ENCODE results near the gene TNS4. TPM values are rescaled to one million over a fixed set of nuclear protein-coding genes. Genes with fewer than 3 reads are reported as not detected.

TNS4 gene
- total RNA-seq, 3 donors from 2014 or later, result 3.0 to 13.1 (median 3.3) TPM

GRCh38 chr17:40509626-40510327 is 8.4 kb upstream of the TNS4 start:
- H3K4me3 ChIP-seq, result no peak overlapping the region
- TF ChIP-seq CTCF (IDR thresholded peaks at IDR 0.05), result no peak
- H3K36me3 ChIP-seq (ENCODE audit: low read depth), result no peaks in the 10 kb centered on the region
- no peaks in the 10 kb centered on the region for H3K4me1 ChIP-seq (ENCODE audit: low read depth)
- ATAC-seq, result no peak
- H3K9me3 ChIP-seq, result no peaks in the 10 kb centered on the region
- intact Hi-C loops (cut with DNase I, micrococcal nuclease), result no loop called here
- DNase-seq, result no peak

GRCh38 chr17:40506786-40507185 is 5.4 kb upstream of the TNS4 start:
- DNase-seq, result no peak
- intact Hi-C loops (cut with DNase I, micrococcal nuclease), result no loop called here
- Histone ChIP-seq H3K36me3 (ENCODE audit: low read depth) (no peaks in the 10 kb centered on the region), H3K9me3 (no peaks in the 10 kb centered on the region), H3K4me1 (ENCODE audit: low read depth) (peaks cover 2% of the 10 kb centered on the region), H3K4me3 (no peak overlapping the region)
- TF ChIP-seq CTCF (IDR thresholded peaks at IDR 0.05), result no peak
- ATAC-seq, result no peak

- Histone ChIP-seq H3K4me3 (no peak overlapping the region), H3K36me3 (ENCODE audit: low read depth) (no peaks in the 10 kb centered on the region), H3K9me3 (no peaks in the 10 kb centered on the region), H3K4me1 (ENCODE audit: low read depth) (peaks cover 28% of the 10 kb centered on the region)
- intact Hi-C loops (cut with DNase I, micrococcal nuclease), result no loop called here
- no peak for TF ChIP-seq CTCF (IDR thresholded peaks at IDR 0.05)
- ATAC-seq (no peak), DNase-seq (no peak)
Observed at GRCh38 chr17:40503154-40503553, 1.7 kb upstream of the TNS4 start.

- peaks cover 28% of the 10 kb centered on the region for H3K4me1 ChIP-seq (ENCODE audit: low read depth)
- no peak for TF ChIP-seq CTCF (IDR thresholded peaks at IDR 0.05)
- DNase-seq (no peak), ATAC-seq (no peak)
- H3K36me3 ChIP-seq (ENCODE audit: low read depth), result no peaks in the 10 kb centered on the region
- no peaks in the 10 kb centered on the region for H3K9me3 ChIP-seq
- no peak overlapping the region for H3K4me3 ChIP-seq
- intact Hi-C loops (cut with DNase I, micrococcal nuclease), result no loop called here
Observed at GRCh38 chr17:40502716-40503115, 1.3 kb upstream of the TNS4 start.

- Histone ChIP-seq H3K4me1 (ENCODE audit: low read depth) (peaks cover 28% of the 10 kb centered on the region), H3K36me3 (ENCODE audit: low read depth) (no peaks in the 10 kb centered on the region), H3K9me3 (no peaks in the 10 kb centered on the region), H3K4me3 (no peak overlapping the region)
- intact Hi-C loops (cut with DNase I, micrococcal nuclease), result no loop called here
- ATAC-seq, result no peak
- no peak for DNase-seq
- TF ChIP-seq CTCF (IDR thresholded peaks at IDR 0.05), result no peak
Observed at GRCh38 chr17:40500709-40501108, 714 bp downstream of the TNS4 start.

- Histone ChIP-seq H3K4me1 (ENCODE audit: low read depth) (peaks cover 28% of the 10 kb centered on the region), H3K36me3 (ENCODE audit: low read depth) (no peaks in the 10 kb centered on the region), H3K4me3 (no peak overlapping the region), H3K9me3 (no peaks in the 10 kb centered on the region)
- no peak for DNase-seq
- intact Hi-C loops (cut with DNase I, micrococcal nuclease), result no loop called here
- no peak for ATAC-seq
- TF ChIP-seq CTCF (IDR thresholded peaks at IDR 0.05), result no peak
Observed at GRCh38 chr17:40500190-40500589, 1.2 kb downstream of the TNS4 start.
